MM.1S (cell line): Measurements from ENCODE around the gene MEST.

ENCODE experiments used
- CTCF ChIP-seq: fragments of 300-600 bp; sonication (generic); IDR thresholded peaks from 2 replicates; pipeline ENCODE4 v1.5.1; 2016; ENCODE audit warnings: antibody characterized with exemption, low read length, mixed read lengths
- EZH2 ChIP-seq: fragments of 300-600 bp; sonication (generic); optimal IDR thresholded peaks from 2 replicates; pipeline ENCODE3; 2017; ENCODE audit warnings: low read depth, mild to moderate bottlenecking, antibody characterized with exemption, low read length, mixed read lengths

- TF ChIP-seq CTCF: no peak
- no peak for TF ChIP-seq EZH2
These were observed 12.0 kb upstream of the MEST start for GRCh38 chr7:130479716-130480400.
